KMS-11 (cell line): ENCODE data around the gene CLNS1A.

Experiments used
- H2AFZ ChIP-seq: fragments of 200-600 bp; sonication (generic); 2 replicates; pipeline ENCODE4 v1.6.1; 2016; ENCODE audit warnings: antibody characterized with exemption, mixed run types, low read depth
- H3K27ac ChIP-seq: fragments of 200-600 bp; sonication (generic); 2 replicates; pipeline ENCODE4 v1.6.1; 2016; ENCODE audit warnings: mild to moderate bottlenecking, mixed run types
- H3K27me3 ChIP-seq: fragments of 200-600 bp; sonication (generic); 2 replicates; pipeline ENCODE4 v1.6.1; 2017; ENCODE audit warnings: mild to moderate bottlenecking, low read depth, mixed run types, moderate library complexity; ENCODE audit not compliant: insufficient read depth
- H3K36me3 ChIP-seq: fragments of 200-600 bp; sonication (generic); 2 replicates; pipeline ENCODE4 v1.6.1; 2017; ENCODE audit warnings: mild to moderate bottlenecking, mixed run types; ENCODE audit not compliant: insufficient read depth
- H3K4me1 ChIP-seq: fragments of 200-600 bp; sonication (generic); 2 replicates; pipeline ENCODE4 v1.6.1; 2016; ENCODE audit warnings: mild to moderate bottlenecking, low read depth, mixed run types; ENCODE audit not compliant: poor library complexity, severe bottlenecking
- H3K4me2 ChIP-seq: fragments of 200-600 bp; sonication (generic); 2 replicates; pipeline ENCODE4 v1.7.0; 2016; ENCODE audit warnings: mild to moderate bottlenecking, mixed run types
- H3K4me3 ChIP-seq: fragments of 200-600 bp; sonication (generic); IDR thresholded peaks from 2 replicates; pipeline ENCODE4 v1.6.1; 2017; ENCODE audit warnings: low read depth, low read length, mixed read lengths; ENCODE audit not compliant: insufficient read depth
- H3K79me2 ChIP-seq: fragments of 200-600 bp; sonication (generic); 2 replicates; pipeline ENCODE4 v1.6.1; 2016; ENCODE audit warnings: low read depth, mixed run types; ENCODE audit not compliant: insufficient read depth
- H3K9ac ChIP-seq: fragments of 200-600 bp; sonication (generic); 2 replicates; pipeline ENCODE4 v1.6.1; 2016; ENCODE audit warnings: mild to moderate bottlenecking, mixed run types
- H4K20me1 ChIP-seq: fragments of 200-600 bp; sonication (generic); 2 replicates; pipeline ENCODE4 v1.6.1; 2016; ENCODE audit warnings: mild to moderate bottlenecking, mixed run types; ENCODE audit not compliant: insufficient read depth
- TF ChIP-seq, protein P1 (sequence below): fragments of 200-600 bp; sonication (generic); conservative IDR thresholded peaks from 2 replicates; pipeline ENCODE4 v1.6.1; 2017; ENCODE audit warnings: low read depth, mild to moderate bottlenecking, antibody characterized with exemption, low read length, moderate library complexity, mixed read lengths

CLNS1A gene

DNA sequence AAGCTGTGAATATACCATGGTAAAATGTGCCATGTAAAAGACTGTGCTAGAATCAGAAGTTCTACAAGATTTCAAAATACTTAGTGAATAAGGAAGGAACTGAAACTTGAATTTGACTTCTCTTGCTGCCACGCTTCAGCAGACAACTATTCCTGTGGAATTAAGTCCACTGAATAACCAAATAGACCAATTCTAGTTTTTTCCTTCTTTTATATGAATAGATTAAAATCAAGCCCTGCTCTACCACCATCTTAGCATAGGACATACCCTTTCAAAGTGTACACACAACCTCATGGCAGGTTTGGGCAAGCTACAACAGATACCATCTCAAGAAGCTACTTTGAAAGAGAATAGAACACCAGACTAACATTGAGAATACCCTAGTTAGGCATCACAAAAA is 23.4 kb upstream of the CLNS1A start:
- no peak overlapping the region for H3K27ac ChIP-seq
- TF ChIP-seq, protein P1, sequence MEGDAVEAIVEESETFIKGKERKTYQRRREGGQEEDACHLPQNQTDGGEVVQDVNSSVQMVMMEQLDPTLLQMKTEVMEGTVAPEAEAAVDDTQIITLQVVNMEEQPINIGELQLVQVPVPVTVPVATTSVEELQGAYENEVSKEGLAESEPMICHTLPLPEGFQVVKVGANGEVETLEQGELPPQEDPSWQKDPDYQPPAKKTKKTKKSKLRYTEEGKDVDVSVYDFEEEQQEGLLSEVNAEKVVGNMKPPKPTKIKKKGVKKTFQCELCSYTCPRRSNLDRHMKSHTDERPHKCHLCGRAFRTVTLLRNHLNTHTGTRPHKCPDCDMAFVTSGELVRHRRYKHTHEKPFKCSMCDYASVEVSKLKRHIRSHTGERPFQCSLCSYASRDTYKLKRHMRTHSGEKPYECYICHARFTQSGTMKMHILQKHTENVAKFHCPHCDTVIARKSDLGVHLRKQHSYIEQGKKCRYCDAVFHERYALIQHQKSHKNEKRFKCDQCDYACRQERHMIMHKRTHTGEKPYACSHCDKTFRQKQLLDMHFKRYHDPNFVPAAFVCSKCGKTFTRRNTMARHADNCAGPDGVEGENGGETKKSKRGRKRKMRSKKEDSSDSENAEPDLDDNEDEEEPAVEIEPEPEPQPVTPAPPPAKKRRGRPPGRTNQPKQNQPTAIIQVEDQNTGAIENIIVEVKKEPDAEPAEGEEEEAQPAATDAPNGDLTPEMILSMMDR, result no peak
- no peak overlapping the region for H3K9ac ChIP-seq
- no peaks in the 10 kb centered on the region for H3K79me2 ChIP-seq
- no peak overlapping the region for H3K4me3 ChIP-seq
- no peaks in the 10 kb centered on the region for H3K4me1 ChIP-seq
- no peaks in the 10 kb centered on the region for H3K27me3 ChIP-seq
- no peaks in the 10 kb centered on the region for H3K36me3 ChIP-seq
- no peak overlapping the region for H3K4me2 ChIP-seq
- H2AFZ ChIP-seq, result no peak overlapping the region
- no peaks in the 10 kb centered on the region; the same call in 1 of the 2 replicates for H4K20me1 ChIP-seq

DNA sequence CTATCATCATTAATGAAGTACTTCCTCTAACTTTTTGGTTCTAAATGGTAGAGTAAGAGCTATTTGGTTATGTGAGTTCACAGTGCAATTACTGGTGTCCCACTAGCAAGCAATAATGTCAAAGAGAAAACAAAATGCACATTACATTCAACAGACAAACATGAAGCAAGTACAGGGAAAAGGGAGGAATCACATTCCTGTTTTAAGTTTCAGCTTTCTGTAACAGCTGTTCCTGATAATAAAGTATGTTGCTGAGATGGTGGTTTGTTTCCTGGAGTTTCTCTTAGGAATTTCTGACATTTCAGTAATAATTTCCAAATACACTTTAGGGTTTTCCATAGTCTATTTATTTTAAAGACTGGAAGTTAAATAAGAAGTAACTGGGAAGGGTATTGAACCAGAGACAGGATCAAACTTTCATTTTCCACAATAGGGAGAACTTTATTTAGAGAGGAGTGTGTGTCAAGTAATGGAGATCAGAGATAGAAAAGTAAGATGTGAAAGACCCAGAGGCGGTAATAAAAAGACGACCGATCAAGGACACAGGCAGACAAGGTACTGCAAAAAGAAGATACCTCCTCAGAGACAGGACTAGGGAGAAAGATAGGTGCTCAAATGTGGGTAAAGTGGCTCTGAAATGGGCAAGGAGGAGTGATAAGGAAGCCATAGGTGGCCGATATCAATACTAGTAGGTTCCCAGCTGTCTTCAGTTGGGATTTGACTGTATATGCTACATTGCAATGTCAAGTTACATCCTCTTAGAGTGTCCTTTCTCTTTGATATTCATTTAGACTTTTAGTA is 20.8 kb upstream of the CLNS1A start:
- Histone ChIP-seq H2AFZ (no peak overlapping the region), H3K4me1 (no peaks in the 10 kb centered on the region), H3K27me3 (no peaks in the 10 kb centered on the region), H3K9ac (no peak overlapping the region), H3K4me3 (no peak overlapping the region), H3K79me2 (no peaks in the 10 kb centered on the region), H3K27ac (no peak overlapping the region), H3K36me3 (no peaks in the 10 kb centered on the region), H3K4me2 (no peak overlapping the region), H4K20me1 (no peaks in the 10 kb centered on the region)
- TF ChIP-seq, protein P1, result no peak

DNA sequence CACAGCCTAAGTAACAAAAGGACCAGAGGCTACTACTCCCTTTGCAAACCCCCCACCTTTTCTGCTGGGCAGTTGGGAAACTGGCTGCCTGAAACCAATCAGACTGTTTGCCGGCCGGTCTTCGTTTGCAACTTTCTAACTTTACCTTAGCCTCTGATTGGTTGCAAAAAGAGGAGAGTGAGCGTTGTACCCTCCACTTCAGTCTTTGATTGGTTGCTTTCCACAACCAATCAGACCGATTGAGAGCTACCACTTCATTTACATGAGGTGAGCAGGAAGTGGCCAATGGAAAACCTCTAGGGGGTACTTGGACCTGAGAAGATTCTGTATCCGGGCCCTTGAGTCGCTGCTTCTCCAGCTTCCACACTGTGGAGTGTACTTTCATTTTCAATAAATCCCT is 18.8 kb upstream of the CLNS1A start:
- TF ChIP-seq, protein P1, result no peak
- no peak overlapping the region for H3K4me2 ChIP-seq
- H3K79me2 ChIP-seq, result no peaks in the 10 kb centered on the region
- no peaks in the 10 kb centered on the region for H3K4me1 ChIP-seq
- H3K9ac ChIP-seq, result no peak overlapping the region
- H2AFZ ChIP-seq, result no peak overlapping the region
- no peaks in the 10 kb centered on the region for H3K36me3 ChIP-seq
- no peaks in the 10 kb centered on the region for H4K20me1 ChIP-seq
- H3K27ac ChIP-seq, result no peak overlapping the region
- no peaks in the 10 kb centered on the region for H3K27me3 ChIP-seq
- no peak overlapping the region for H3K4me3 ChIP-seq

DNA sequence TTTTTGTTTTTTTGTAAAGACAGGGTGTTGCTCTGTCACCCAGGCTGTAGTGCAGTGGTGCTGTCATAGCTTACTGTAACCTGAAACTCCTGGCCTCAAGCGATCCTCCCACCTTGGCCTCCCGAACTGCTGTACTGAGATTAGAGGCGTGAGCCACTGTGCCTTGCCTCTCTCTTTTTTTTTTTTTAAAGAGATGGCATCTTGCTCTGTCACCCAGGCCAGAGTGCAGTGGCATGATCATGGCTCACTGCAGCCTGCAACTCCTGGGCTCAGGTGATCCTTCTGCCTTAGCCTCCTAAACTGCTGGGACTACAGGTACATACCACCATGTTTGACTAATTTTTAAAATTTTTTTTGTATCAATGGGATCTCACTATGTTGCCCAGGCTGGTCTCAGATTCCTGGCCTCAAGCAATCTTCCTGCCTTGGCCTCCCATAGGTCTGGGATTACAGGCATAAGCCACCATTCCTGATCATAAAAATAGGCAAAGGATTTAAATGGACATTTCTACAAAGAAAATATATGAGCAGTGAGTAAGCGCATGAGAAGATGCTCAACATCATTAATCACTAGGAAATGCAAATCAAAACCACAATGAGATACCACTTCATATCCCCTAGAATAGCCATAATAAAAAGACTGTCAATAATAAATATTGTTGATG is 17.3 kb upstream of the CLNS1A start:
- no peaks in the 10 kb centered on the region for H4K20me1 ChIP-seq
- no peaks in the 10 kb centered on the region for H3K79me2 ChIP-seq
- TF ChIP-seq, protein P1, result no peak
- H3K36me3 ChIP-seq, result no peaks in the 10 kb centered on the region
- no peaks in the 10 kb centered on the region for H3K27me3 ChIP-seq
- H3K9ac ChIP-seq, result no peak overlapping the region
- H3K4me3 ChIP-seq, result no peak overlapping the region
- H2AFZ ChIP-seq, result no peak overlapping the region
- H3K4me1 ChIP-seq, result no peaks in the 10 kb centered on the region
- no peak overlapping the region for H3K27ac ChIP-seq
- no peak overlapping the region for H3K4me2 ChIP-seq
